A673 (cell line): ENCODE measurements around the gene HRH2.

Experiments used
- EZH2 ChIP-seq: fragments of 200-600 bp; sonication (generic); IDR thresholded peaks from 2 replicates; pipeline ENCODE4 v1.6.1; 2017; ENCODE audit warnings: borderline replicate concordance, low read depth, mild to moderate bottlenecking, mixed read lengths, antibody characterized with exemption, low read length; ENCODE audit not compliant: poor library complexity, severe bottlenecking
- TF ChIP-seq, protein P1 (sequence below): fragments of 300-800, 200-600 bp; sonication (generic); conservative IDR thresholded peaks from 2 replicates; pipeline ENCODE4 v1.5.1; 2017; ENCODE audit warnings: low read depth, mild to moderate bottlenecking, antibody characterized with exemption, low read length, moderate library complexity, mixed read lengths

DNA sequence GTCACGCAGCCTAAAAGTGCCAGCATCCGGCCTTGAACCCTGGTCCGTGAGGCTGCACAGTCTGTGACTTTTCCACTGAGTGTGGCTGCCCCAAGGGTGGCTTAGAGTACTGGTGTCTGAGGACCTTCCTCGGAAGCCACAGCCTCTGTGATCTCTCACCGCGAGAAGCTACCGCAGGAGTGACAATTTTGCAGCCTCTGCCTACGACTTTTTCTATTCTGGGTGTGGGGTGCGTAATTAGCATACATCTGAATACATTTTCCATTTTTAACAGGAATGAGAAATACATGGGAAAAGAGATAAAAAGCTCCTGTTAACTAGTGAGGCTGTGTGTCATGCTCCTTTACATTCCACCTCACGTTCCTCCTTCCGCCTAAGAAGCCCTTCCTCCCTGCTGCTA, 48.3 kb upstream of the HRH2 start:
- TF ChIP-seq, protein P1, sequence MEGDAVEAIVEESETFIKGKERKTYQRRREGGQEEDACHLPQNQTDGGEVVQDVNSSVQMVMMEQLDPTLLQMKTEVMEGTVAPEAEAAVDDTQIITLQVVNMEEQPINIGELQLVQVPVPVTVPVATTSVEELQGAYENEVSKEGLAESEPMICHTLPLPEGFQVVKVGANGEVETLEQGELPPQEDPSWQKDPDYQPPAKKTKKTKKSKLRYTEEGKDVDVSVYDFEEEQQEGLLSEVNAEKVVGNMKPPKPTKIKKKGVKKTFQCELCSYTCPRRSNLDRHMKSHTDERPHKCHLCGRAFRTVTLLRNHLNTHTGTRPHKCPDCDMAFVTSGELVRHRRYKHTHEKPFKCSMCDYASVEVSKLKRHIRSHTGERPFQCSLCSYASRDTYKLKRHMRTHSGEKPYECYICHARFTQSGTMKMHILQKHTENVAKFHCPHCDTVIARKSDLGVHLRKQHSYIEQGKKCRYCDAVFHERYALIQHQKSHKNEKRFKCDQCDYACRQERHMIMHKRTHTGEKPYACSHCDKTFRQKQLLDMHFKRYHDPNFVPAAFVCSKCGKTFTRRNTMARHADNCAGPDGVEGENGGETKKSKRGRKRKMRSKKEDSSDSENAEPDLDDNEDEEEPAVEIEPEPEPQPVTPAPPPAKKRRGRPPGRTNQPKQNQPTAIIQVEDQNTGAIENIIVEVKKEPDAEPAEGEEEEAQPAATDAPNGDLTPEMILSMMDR = no peak
- no peak for TF ChIP-seq EZH2
